Thymus (tissue), 14 donors: ENCODE data around the gene FXYD2. TPM values are rescaled to one million over a fixed set of nuclear protein-coding genes. Genes with fewer than 3 reads are reported as not detected.
A peak's percentile ranks its signal among the peaks of the same experiment; 100 is the strongest.

Experiments used
- DNase-seq, 9 donors: peaks; one replicate each; pipeline ENCODE4 v3.0.0-alpha.2; 2013; ENCODE audit warnings: low spot score in 9 of 9, low read depth in 6 of 9, missing footprints in 1 of 9
- H3K27ac ChIP-seq, 2 donors: one replicate each; pipeline ENCODE4 v1.5.1; 2013; ENCODE audit warnings: control low read depth in 1 of 2, low read depth in 1 of 2, low read length in 1 of 2, mild to moderate bottlenecking in 1 of 2, moderate library complexity in 1 of 2
- H3K27me3 ChIP-seq, 2 donors: one replicate each; pipeline ENCODE4 v1.5.1; 2013; ENCODE audit warnings: low read length in 1 of 2; ENCODE audit not compliant: control insufficient read depth in 2 of 2, insufficient read depth in 1 of 2
- H3K36me3 ChIP-seq, 2 donors: one replicate each; pipeline ENCODE4 v1.5.1; 2013; ENCODE audit warnings: low read length in 1 of 2, mild to moderate bottlenecking in 1 of 2, moderate library complexity in 1 of 2; ENCODE audit not compliant: control insufficient read depth in 2 of 2, insufficient read depth in 2 of 2
- H3K4me1 ChIP-seq, 2 donors: one replicate each; pipeline ENCODE4 v1.5.1; 2013; ENCODE audit warnings: low read length in 2 of 2; ENCODE audit not compliant: control insufficient read depth in 2 of 2, insufficient read depth in 2 of 2
- H3K4me3 ChIP-seq, 2 donors: one replicate each; pipeline ENCODE4 v1.5.1; 2013; ENCODE audit warnings: low read length in 2 of 2, control low read depth in 1 of 2, mild to moderate bottlenecking in 1 of 2
- H3K9me3 ChIP-seq, 2 donors: one replicate each; pipeline ENCODE4 v1.5.1; 2013; ENCODE audit warnings: low read length in 1 of 2, mild to moderate bottlenecking in 1 of 2; ENCODE audit not compliant: control insufficient read depth in 2 of 2, insufficient read depth in 1 of 2
- WGBS: extraction: QIAGEN DNeasy Blood & Tissue Kit; methylation state at CpG from one replicate; pipeline ENCODE4 v1.1.7; 2013; 5-methylcytosine and 5-hydroxymethylcytosine counted together
- long read RNA-seq, 10 donors: transcript quantifications; one replicate each; lab custom pipeline, GENCODE V29; 2026
- polyA plus RNA-seq: library from polyadenylated mRNA; stranded (reverse); fragments of 200-250 nt; gene quantifications from one replicate; pipeline ENCODE4 v1.2.3, GENCODE V29; 2013
- total RNA-seq: library from RNA; stranded (reverse); fragments of 120-200 nt; gene quantifications from one replicate; pipeline ENCODE4 v1.2.4, GENCODE V29; 2013
- donor health status: healthy.

Gene FXYD2
- 78.9 TPM for total RNA-seq
- 100 TPM for polyA plus RNA-seq
- long read RNA-seq, donor 1, partial matches to known transcripts = 0 of 2 reads
- long read RNA-seq, donor 1, other reads (novel, unspliced or antisense) = 0 of 2 reads
- long read RNA-seq, donor 2 = 0 reads
- long read RNA-seq, donor 3, transcript FXYD2-201 (6 exons, 513 nt) = major isoform, 61 of 92 reads
- long read RNA-seq, donor 3, partial matches to known transcripts = 25 of 92 reads
- long read RNA-seq, donor 3, other reads (novel, unspliced or antisense) = 0 of 92 reads
- long read RNA-seq, donor 4, partial matches to known transcripts = 0 of 6 reads
- long read RNA-seq, donor 4, other reads (novel, unspliced or antisense) = 0 of 6 reads
- long read RNA-seq, donor 5, transcript FXYD2-201 (6 exons, 513 nt) = minor isoform, 33 of 171 reads
- long read RNA-seq, donor 5, transcript FXYD2-202 (6 exons, 571 nt) = major isoform, 93 of 171 reads
- long read RNA-seq, donor 5, partial matches to known transcripts = 11 of 171 reads
- long read RNA-seq, donor 5, other reads (novel, unspliced or antisense) = 29 of 171 reads
- long read RNA-seq, donor 6, transcript FXYD2-201 (6 exons, 513 nt) = major isoform, 8 of 10 reads
- long read RNA-seq, donor 6, partial matches to known transcripts = 0 of 10 reads
- long read RNA-seq, donor 6, other reads (novel, unspliced or antisense) = 0 of 10 reads
- long read RNA-seq, donor 7, partial matches to known transcripts = 0 of 4 reads
- long read RNA-seq, donor 7, other reads (novel, unspliced or antisense) = 0 of 4 reads
- long read RNA-seq, donor 8, transcript FXYD2-201 (6 exons, 513 nt) = major isoform, 11 of 13 reads
- long read RNA-seq, donor 8, partial matches to known transcripts = 0 of 13 reads
- long read RNA-seq, donor 8, other reads (novel, unspliced or antisense) = 0 of 13 reads
- long read RNA-seq, donor 9 = 0 reads
- long read RNA-seq, donor 10, transcript FXYD2-201 (6 exons, 513 nt) = major isoform, 10 of 10 reads
- long read RNA-seq, donor 10, partial matches to known transcripts = 0 of 10 reads
- long read RNA-seq, donor 10, other reads (novel, unspliced or antisense) = 0 of 10 reads

- no peak for DNase-seq
- Histone ChIP-seq H3K4me3 (no peak within 1 kb of the TSS), H3K9me3 (no peaks in the 10 kb centered on the region), H3K4me1 (peaks cover 58 to 67% of the 10 kb centered on the region in 2 donors), H3K27ac (peak within 1 kb of the TSS; percentile 86 to 92), H3K36me3 (no peaks in the 10 kb centered on the region), H3K27me3 (no peaks in the 10 kb centered on the region)
- WGBS = 33% methylated on average over 22 of the region's 22 CpGs
These were observed at the start of gene FXYD2 for GRCh38 chr11:117824571-117825537. FXYD2 (minus strand) TSS chr11:117824744; CDS start chr11:117824678, 66 bp downstream.

DNA sequence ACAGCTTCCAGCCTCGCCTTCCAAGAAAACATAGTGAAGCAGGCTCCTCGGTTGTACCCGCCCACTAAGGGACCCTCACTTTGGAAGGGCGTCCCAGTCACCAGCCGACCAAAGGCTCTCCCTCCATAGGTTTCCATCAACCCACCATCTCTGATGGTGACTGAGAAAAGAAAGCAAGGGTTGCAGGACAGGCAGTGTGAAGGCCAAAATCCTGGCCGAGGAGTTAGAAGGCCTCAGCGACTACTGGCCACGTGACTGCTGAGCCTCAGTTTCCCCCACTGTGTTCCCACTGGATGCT lies 49.2 kb upstream of the FXYD2 start:
- Histone ChIP-seq H3K27me3 (peaks cover 9 to 66% of the 10 kb centered on the region in 2 donors), H3K9me3 (peaks cover 1 to 5% of the 10 kb centered on the region in 2 donors), H3K27ac (no peak overlapping the region), H3K4me3 (no peak overlapping the region), H3K36me3 (no peaks in the 10 kb centered on the region), H3K4me1 (peaks cover 12 to 55% of the 10 kb centered on the region in 2 donors)
- no peak for DNase-seq
- 91% methylated on average over 8 of the region's 8 CpGs for WGBS

- peak in 1 of 9 donors; percentile 23 for DNase-seq
- Histone ChIP-seq H3K4me1 (peaks cover 12 to 55% of the 10 kb centered on the region in 2 donors), H3K36me3 (no peaks in the 10 kb centered on the region), H3K4me3 (no peak overlapping the region), H3K9me3 (peaks cover 1 to 5% of the 10 kb centered on the region in 2 donors), H3K27ac (no peak overlapping the region), H3K27me3 (peaks cover 9 to 60% of the 10 kb centered on the region in 2 donors)
- 81% methylated on average over 15 of the region's 15 CpGs for WGBS
These were observed 48.7 kb upstream of the FXYD2 start for GRCh38 chr11:117872975-117873827.

- peaks cover 5 to 53% of the 10 kb centered on the region in 2 donors for H3K27me3 ChIP-seq
- H3K27ac ChIP-seq = no peak overlapping the region
- no peak overlapping the region for H3K4me3 ChIP-seq
- H3K4me1 ChIP-seq = peaks cover 12 to 55% of the 10 kb centered on the region in 2 donors
- no peaks in the 10 kb centered on the region for H3K36me3 ChIP-seq
- WGBS = 86% methylated on average over 12 of the region's 12 CpGs
- peaks cover 1 to 5% of the 10 kb centered on the region in 2 donors for H3K9me3 ChIP-seq
- no peak for DNase-seq
These were observed 47.9 kb upstream of the FXYD2 start for GRCh38 chr11:117872420-117872961.

- peaks cover 1 to 5% of the 10 kb centered on the region in 2 donors for H3K9me3 ChIP-seq
- H3K4me1 ChIP-seq = peaks cover 12 to 51% of the 10 kb centered on the region in 2 donors
- H3K36me3 ChIP-seq = no peaks in the 10 kb centered on the region
- no peak overlapping the region for H3K4me3 ChIP-seq
- 96% methylated on average over 5 of the region's 5 CpGs for WGBS
- no peak for DNase-seq
- no peak overlapping the region for H3K27ac ChIP-seq
- peaks cover 0 to 46% of the 10 kb centered on the region in 2 donors for H3K27me3 ChIP-seq
These were observed 47.2 kb upstream of the FXYD2 start for GRCh38 chr11:117871784-117872183.

- WGBS = 92% methylated on average over 18 of the region's 18 CpGs
- DNase-seq = no peak
- H3K4me3 ChIP-seq = no peak overlapping the region
- no peaks in the 10 kb centered on the region for H3K36me3 ChIP-seq
- H3K27me3 ChIP-seq = peaks cover 0 to 40% of the 10 kb centered on the region in 2 donors
- peaks cover 11 to 49% of the 10 kb centered on the region in 2 donors for H3K4me1 ChIP-seq
- H3K9me3 ChIP-seq = peaks cover 0 to 5% of the 10 kb centered on the region in 2 donors
- H3K27ac ChIP-seq = no peak overlapping the region
These were observed 46.6 kb upstream of the FXYD2 start for GRCh38 chr11:117871160-117871559.

- peak overlapping the region in 1 of 2 donors; percentile 26 for H3K27ac ChIP-seq
- no peaks in the 10 kb centered on the region for H3K36me3 ChIP-seq
- DNase-seq = peak in 1 of 9 donors; percentile 14
- H3K27me3 ChIP-seq = peaks cover 0 to 31% of the 10 kb centered on the region in 2 donors
- no peak overlapping the region for H3K4me3 ChIP-seq
- H3K9me3 ChIP-seq = peaks cover 0 to 5% of the 10 kb centered on the region in 2 donors
- WGBS = 69% methylated on average over 9 of the region's 9 CpGs
- peaks cover 3 to 41% of the 10 kb centered on the region in 2 donors for H3K4me1 ChIP-seq
These were observed 45.8 kb upstream of the FXYD2 start for GRCh38 chr11:117870103-117870952.
